Measurements from ENCODE around the gene INAVA.

- TF ChIP-seq POLR2A (IDR thresholded peaks at IDR 0.05; ENCODE audit: low read length): no peak
- no peak for TF ChIP-seq GATA1 (IDR thresholded peaks at IDR 0.05; ENCODE audit: low read depth, low read length)
These were observed 13.6 kb downstream of the INAVA start for GRCh38 chr1:200908191-200908868.

Measured in erythroblast (primary cell).